Endodermal cell (in vitro differentiated cells): ENCODE results near the gene RTL9. TPM values are rescaled to one million over a fixed set of nuclear protein-coding genes. Genes with fewer than 3 reads are reported as not detected.

ENCODE experiments used
- DNase-seq: peaks from one replicate; pipeline ENCODE4 v3.0.0-alpha.2; 2017
- H3K27ac ChIP-seq: 2 replicates; pipeline ENCODE4 v1.5.1; 2013; ENCODE audit warnings: mild to moderate bottlenecking, low read depth, low read length, moderate library complexity
- H3K27me3 ChIP-seq: 2 replicates; pipeline ENCODE4 v1.6.1; 2013; ENCODE audit warnings: mild to moderate bottlenecking, low read length, moderate library complexity; ENCODE audit not compliant: insufficient read depth, control insufficient read depth, poor library complexity, severe bottlenecking
- H3K36me3 ChIP-seq: 2 replicates; pipeline ENCODE4 v1.7.0; 2013; ENCODE audit warnings: mild to moderate bottlenecking, low read length, moderate library complexity; ENCODE audit not compliant: control insufficient read depth, insufficient read depth
- H3K4me1 ChIP-seq: one replicate; pipeline ENCODE4 v1.7.0; 2013; ENCODE audit warnings: low read length; ENCODE audit not compliant: control insufficient read depth, insufficient read depth
- H3K4me3 ChIP-seq: 2 replicates; pipeline ENCODE4 v1.5.1; 2013; ENCODE audit warnings: mild to moderate bottlenecking, low read length, moderate library complexity
- H3K9ac ChIP-seq: 2 replicates; pipeline ENCODE4 v1.6.1; 2013; ENCODE audit warnings: mild to moderate bottlenecking, low read length, moderate library complexity; ENCODE audit not compliant: poor library complexity, severe bottlenecking; ENCODE audit errors: extremely low read depth
- H3K9me3 ChIP-seq: 2 replicates; pipeline ENCODE4 v1.6.1; 2013; ENCODE audit warnings: mild to moderate bottlenecking, low read length, moderate library complexity; ENCODE audit not compliant: control insufficient read depth
- H3K27ac Mint-ChIP-seq: 2 replicates; pipeline ENCODE4 v1.8.0; 2020; ENCODE audit warnings: mixed read lengths
- H3K27me3 Mint-ChIP-seq: 2 replicates; pipeline ENCODE4 v1.8.0; 2021; ENCODE audit warnings: mild to moderate bottlenecking, mixed read lengths; ENCODE audit not compliant: insufficient read depth
- H3K36me3 Mint-ChIP-seq: 2 replicates; pipeline ENCODE4 v1.8.0; 2020; ENCODE audit warnings: low read depth, mixed read lengths
- H3K4me1 Mint-ChIP-seq: 2 replicates; pipeline ENCODE4 v1.8.0; 2020; ENCODE audit warnings: mixed read lengths
- H3K4me3 Mint-ChIP-seq: 2 replicates; pipeline ENCODE4 v1.8.0; 2020; ENCODE audit warnings: mild to moderate bottlenecking, moderate library complexity, mixed read lengths
- H3K9me3 Mint-ChIP-seq: 2 replicates; pipeline ENCODE4 v1.8.0; 2020; ENCODE audit warnings: mild to moderate bottlenecking, mixed read lengths
- WGBS, 2 experiments: methylation state at CpG; one replicate each; pipeline versions ENCODE4 v1.1.5 to v1.1.7; 2013; ENCODE audit warnings: missing lambda C conversion rate in 2 of 2, mixed read lengths in 1 of 2; ENCODE audit not compliant: insufficient coverage in 1 of 2, insufficient read length in 1 of 2; 5-methylcytosine and 5-hydroxymethylcytosine counted together
- total RNA-seq, 2 donors: library from RNA; stranded (reverse); fragmentation: NEBNext Ultra II Directional in 1 of 2; extraction: Animal tissue kit (Norgen Biotek cat#: 25700) in 1 of 2; gene quantifications; 2 replicates in 1 of 2; 3 replicates in 1 of 2; pipeline ENCODE4 v1.2.1, GENCODE V29; 2021
- TF ChIP-seq, protein P1 (sequence below): fragments of 200-600 bp; sonication (generic); conservative IDR thresholded peaks from 2 replicates; pipeline ENCODE4 v1.5.0; 2021; ENCODE audit warnings: antibody characterized with exemption, mild to moderate bottlenecking

Gene RTL9
- total RNA-seq, 2 donors from 2014 or later = 0.29 TPM

DNA sequence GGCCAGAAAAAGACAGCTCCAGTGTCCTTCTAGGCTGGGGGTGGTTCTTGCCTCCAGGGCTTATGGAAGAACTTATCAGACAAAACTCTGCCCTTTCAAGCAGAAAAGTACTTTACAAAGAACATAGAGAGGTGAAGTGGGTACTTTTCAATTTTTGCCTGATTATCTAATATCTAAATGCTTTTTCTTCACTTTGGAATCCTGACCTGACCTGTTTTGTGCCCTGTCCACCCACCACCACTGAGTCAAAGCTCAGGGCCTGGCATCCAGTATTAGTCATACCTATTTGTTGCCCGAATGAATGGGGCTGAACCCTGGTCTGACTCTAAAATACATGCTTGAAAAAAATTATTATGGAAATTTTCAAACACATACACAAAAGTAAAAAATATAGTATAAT, 37.2 kb downstream of the RTL9 start:
- Histone ChIP-seq H3K36me3 (no peaks in the 10 kb centered on the region), H3K27ac (no peak overlapping the region), H3K27me3 (no peaks in the 10 kb centered on the region), H3K9me3 (no peaks in the 10 kb centered on the region), H3K9ac (no peak overlapping the region), H3K4me1 (peaks cover 4% of the 10 kb centered on the region), H3K4me3 (no peak overlapping the region)
- TF ChIP-seq, protein P1, sequence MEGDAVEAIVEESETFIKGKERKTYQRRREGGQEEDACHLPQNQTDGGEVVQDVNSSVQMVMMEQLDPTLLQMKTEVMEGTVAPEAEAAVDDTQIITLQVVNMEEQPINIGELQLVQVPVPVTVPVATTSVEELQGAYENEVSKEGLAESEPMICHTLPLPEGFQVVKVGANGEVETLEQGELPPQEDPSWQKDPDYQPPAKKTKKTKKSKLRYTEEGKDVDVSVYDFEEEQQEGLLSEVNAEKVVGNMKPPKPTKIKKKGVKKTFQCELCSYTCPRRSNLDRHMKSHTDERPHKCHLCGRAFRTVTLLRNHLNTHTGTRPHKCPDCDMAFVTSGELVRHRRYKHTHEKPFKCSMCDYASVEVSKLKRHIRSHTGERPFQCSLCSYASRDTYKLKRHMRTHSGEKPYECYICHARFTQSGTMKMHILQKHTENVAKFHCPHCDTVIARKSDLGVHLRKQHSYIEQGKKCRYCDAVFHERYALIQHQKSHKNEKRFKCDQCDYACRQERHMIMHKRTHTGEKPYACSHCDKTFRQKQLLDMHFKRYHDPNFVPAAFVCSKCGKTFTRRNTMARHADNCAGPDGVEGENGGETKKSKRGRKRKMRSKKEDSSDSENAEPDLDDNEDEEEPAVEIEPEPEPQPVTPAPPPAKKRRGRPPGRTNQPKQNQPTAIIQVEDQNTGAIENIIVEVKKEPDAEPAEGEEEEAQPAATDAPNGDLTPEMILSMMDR = no peak
- no CpG with 5 or more reads among the region's 1 CpG for WGBS, 2 experiments
- Mint-ChIP-seq H3K4me3 (no peak overlapping the region), H3K27me3 (no peaks in the 10 kb centered on the region), H3K27ac (no peak overlapping the region), H3K36me3 (no peaks in the 10 kb centered on the region), H3K9me3 (no peaks in the 10 kb centered on the region), H3K4me1 (peaks cover 40% of the 10 kb centered on the region)
- no peak for DNase-seq

DNA sequence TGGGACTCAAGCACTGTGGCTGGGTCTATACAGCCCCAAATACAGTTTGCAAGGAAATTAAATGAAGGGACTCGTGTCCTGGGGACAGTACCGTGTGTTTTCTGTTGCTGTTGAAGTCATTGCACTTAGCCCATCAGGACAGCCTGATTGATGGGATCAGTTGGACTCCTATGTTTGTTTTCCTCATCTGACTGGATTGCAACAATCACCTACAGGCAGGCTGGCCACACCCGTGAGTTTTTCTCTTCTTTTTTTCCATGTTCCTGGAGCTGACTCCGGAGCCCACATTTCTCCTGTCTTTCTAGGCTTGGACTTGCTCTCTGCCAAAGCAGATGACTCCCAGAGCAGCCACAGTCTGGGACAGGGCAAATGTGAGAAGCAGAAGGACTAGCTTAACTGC, 38.1 kb downstream of the RTL9 start:
- TF ChIP-seq, protein P1 = no peak
- Mint-ChIP-seq H3K4me1 (peaks cover 43% of the 10 kb centered on the region), H3K27me3 (no peaks in the 10 kb centered on the region), H3K4me3 (no peak overlapping the region), H3K27ac (peak overlapping the region; percentile 0), H3K36me3 (no peaks in the 10 kb centered on the region), H3K9me3 (no peaks in the 10 kb centered on the region)
- peaks cover 4% of the 10 kb centered on the region for H3K4me1 ChIP-seq
- H3K9me3 ChIP-seq = no peaks in the 10 kb centered on the region
- no peak overlapping the region for H3K27ac ChIP-seq
- H3K36me3 ChIP-seq = no peaks in the 10 kb centered on the region
- no peak for DNase-seq
- H3K4me3 ChIP-seq = no peak overlapping the region
- WGBS, 2 experiments = 72 to 90% methylated on average over 2 to 4 of the region's 4 CpGs
- no peak overlapping the region for H3K9ac ChIP-seq
- H3K27me3 ChIP-seq = no peaks in the 10 kb centered on the region

DNA sequence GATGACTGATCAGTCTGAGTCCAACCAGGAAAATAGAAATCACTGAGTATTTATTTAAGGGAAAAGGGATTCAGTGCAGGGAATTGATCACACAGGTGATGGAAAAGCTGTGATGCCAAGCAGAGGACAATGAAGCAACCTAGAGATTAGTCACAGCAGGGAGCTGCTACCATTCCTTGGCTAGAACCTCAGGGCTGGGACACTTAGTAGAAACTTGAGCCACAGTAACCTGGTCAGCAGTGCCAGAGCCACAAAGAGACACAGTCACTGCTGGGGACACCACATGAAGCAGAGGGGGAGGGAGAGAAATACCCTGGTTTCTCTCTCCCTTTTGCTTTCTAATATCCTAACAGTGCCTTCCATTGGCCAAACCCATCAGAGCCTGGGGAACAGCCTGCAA, 38.7 kb downstream of the RTL9 start:
- H3K36me3 Mint-ChIP-seq = no peaks in the 10 kb centered on the region

More for the DNA sequence above, 38.7 kb downstream of the RTL9 start:
- Mint-ChIP-seq H3K27ac (peak overlapping the region; percentile 0), H3K27me3 (no peaks in the 10 kb centered on the region), H3K9me3 (no peaks in the 10 kb centered on the region), H3K4me1 (peaks cover 45% of the 10 kb centered on the region), H3K4me3 (no peak overlapping the region)
- TF ChIP-seq, protein P1 = no peak
- no peaks in the 10 kb centered on the region for H3K9me3 ChIP-seq
- no peak for DNase-seq
- peaks cover 4% of the 10 kb centered on the region for H3K4me1 ChIP-seq
- H3K36me3 ChIP-seq = no peaks in the 10 kb centered on the region
- H3K27ac ChIP-seq = no peak overlapping the region
- no peak overlapping the region for H3K4me3 ChIP-seq
- H3K27me3 ChIP-seq = no peaks in the 10 kb centered on the region
- H3K9ac ChIP-seq = no peak overlapping the region
